SIG-M5 treated with dmso at 0.1 percent for 504 hours (cell line): ENCODE data around the gene UPK3BL1.
"Not testable (repeated sequence)": the region's sequence is repeated elsewhere in the genome, so short reads cannot be mapped to it uniquely, and the experiment has no call there.

Source experiments
- DNase-seq: peaks from one replicate; lab custom pipeline; 2025; ENCODE audit not compliant: unreplicated experiment; lab: John Stamatoyannopoulos, UW

Gene UPK3BL1

GRCh38 chr7:102589857-102590256 is 52.7 kb downstream of the UPK3BL1 start:
- DNase-seq: not testable (repeated sequence)
